ENCODE measurements around the gene SLC6A6. TPM values are rescaled to one million over a fixed set of nuclear protein-coding genes. Genes with fewer than 3 reads are reported as not detected.

SLC6A6 gene
- total and polyA plus RNA-seq, 2 donors from 2014 or later, result 7.1 to 64.0 TPM

- no peaks in the 10 kb centered on the region for H3K27me3 ChIP-seq (ENCODE audit: control insufficient read depth, insufficient read depth, low read length)
- H3K27ac ChIP-seq (ENCODE audit: low read depth in 2 of 2, low read length in 2 of 2), result no peak overlapping the region
- H3K36me3 ChIP-seq (ENCODE audit: control insufficient read depth in 2 of 3, insufficient read depth in 3 of 3, low read length in 3 of 3), result no peaks in the 10 kb centered on the region
- H3K9me3 ChIP-seq (ENCODE audit: control insufficient read depth in 2 of 3, insufficient read depth in 1 of 3, low read length in 3 of 3), result no peaks in the 10 kb centered on the region
- intact Hi-C loops (cut with DNase I), result no loop called here
- no peak overlapping the region for H3K9ac ChIP-seq (ENCODE audit: low read length in 3 of 3)
- peaks cover 0 to 8% (median 0%) of the 10 kb centered on the region in 3 donors for H3K4me1 ChIP-seq (ENCODE audit: control insufficient read depth in 2 of 3, insufficient read depth in 2 of 3, low read depth in 1 of 3, low read length in 3 of 3)
- TF ChIP-seq CTCF (IDR thresholded peaks at IDR 0.05; ENCODE audit: borderline replicate concordance, extremely low read depth, insufficient read depth), result no peak
- FAIRE-seq (no peak), DNase-seq (peak in 1 of 5 donors; percentile 65)
- no peak overlapping the region for H3K4me3 ChIP-seq (ENCODE audit: low read length in 3 of 3)
Measured at GRCh38 chr3:14491396-14492190, 89.2 kb downstream of the SLC6A6 start.

DNA sequence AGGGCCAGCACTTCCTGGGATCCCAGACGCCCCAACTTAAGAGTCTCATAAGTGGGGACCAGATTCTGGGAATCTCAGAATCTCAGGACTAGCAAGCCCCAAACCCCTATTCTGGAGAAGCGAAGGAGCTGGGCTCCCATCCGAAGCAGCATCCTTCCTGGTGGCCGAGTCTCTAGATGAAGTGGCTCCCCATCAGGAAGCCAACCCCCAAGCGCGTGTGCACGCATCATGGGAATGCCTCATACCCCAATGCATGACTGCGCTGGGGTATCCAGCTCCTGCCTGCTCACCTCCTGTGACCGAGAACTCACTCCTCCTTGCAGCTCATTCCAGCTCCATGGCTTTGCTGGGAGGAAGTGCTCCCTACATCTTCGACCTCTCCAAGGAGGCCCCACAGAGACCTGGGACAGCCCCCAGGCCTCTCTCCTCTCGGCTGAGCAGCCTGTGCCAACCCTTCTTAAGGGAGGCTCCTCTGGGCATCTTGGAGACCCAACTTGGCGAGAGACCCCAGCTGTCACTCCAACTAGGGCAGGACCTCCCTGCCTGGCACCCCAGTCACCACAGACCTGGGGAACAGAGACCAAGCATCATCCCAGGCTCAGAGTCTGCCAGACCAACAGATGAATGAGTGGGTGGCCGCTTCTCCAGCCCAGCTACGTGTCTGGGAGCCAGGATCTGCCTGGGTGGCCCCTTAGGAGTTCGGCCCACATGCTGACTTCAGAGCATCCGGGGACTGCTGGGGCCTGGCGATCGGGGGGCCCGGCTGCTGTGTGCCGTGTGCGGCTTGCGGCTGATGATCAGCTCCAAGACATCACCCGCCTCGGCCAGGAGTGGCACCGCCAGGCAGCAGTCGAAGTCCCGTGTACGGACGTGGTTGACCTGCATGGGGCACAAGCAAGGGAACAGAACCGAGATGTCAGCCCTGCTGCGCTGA is 90.8 kb downstream of the SLC6A6 start:
- H3K27ac ChIP-seq (ENCODE audit: low read depth in 2 of 2, low read length in 2 of 2), result no peak overlapping the region
- no peaks in the 10 kb centered on the region for H3K36me3 ChIP-seq (ENCODE audit: control insufficient read depth in 2 of 3, insufficient read depth in 3 of 3, low read length in 3 of 3)
- no peak for FAIRE-seq
- H3K9me3 ChIP-seq (ENCODE audit: control insufficient read depth in 2 of 3, insufficient read depth in 1 of 3, low read length in 3 of 3), result no peaks in the 10 kb centered on the region
- DNase-seq, result peak in 1 of 5 donors; percentile 59
- H3K27me3 ChIP-seq (ENCODE audit: control insufficient read depth, insufficient read depth, low read length), result no peaks in the 10 kb centered on the region
- TF ChIP-seq CTCF (IDR thresholded peaks at IDR 0.05; ENCODE audit: borderline replicate concordance, extremely low read depth, insufficient read depth), result no peak
- no peak overlapping the region for H3K4me3 ChIP-seq (ENCODE audit: low read length in 3 of 3)
- intact Hi-C loops (cut with DNase I), result no loop called here
- no peak overlapping the region for H3K9ac ChIP-seq (ENCODE audit: low read length in 3 of 3)
- peaks cover 0 to 3% (median 0%) of the 10 kb centered on the region in 3 donors for H3K4me1 ChIP-seq (ENCODE audit: control insufficient read depth in 2 of 3, insufficient read depth in 2 of 3, low read depth in 1 of 3, low read length in 3 of 3)

- intact Hi-C loops (cut with DNase I), result no loop called here
- H3K4me3 ChIP-seq (ENCODE audit: low read length in 3 of 3), result no peak overlapping the region
- no peak overlapping the region for H3K27ac ChIP-seq (ENCODE audit: low read depth in 2 of 2, low read length in 2 of 2)
- DNase-seq, result peak in 1 of 5 donors; percentile 46
- no peak overlapping the region for H3K9ac ChIP-seq (ENCODE audit: low read length in 3 of 3)
- no peaks in the 10 kb centered on the region for H3K9me3 ChIP-seq (ENCODE audit: control insufficient read depth in 2 of 3, insufficient read depth in 1 of 3, low read length in 3 of 3)
- no peak for TF ChIP-seq CTCF (IDR thresholded peaks at IDR 0.05; ENCODE audit: borderline replicate concordance, extremely low read depth, insufficient read depth)
- H3K4me1 ChIP-seq (ENCODE audit: control insufficient read depth in 2 of 3, insufficient read depth in 2 of 3, low read depth in 1 of 3, low read length in 3 of 3), result no peaks in the 10 kb centered on the region
- no peaks in the 10 kb centered on the region for H3K27me3 ChIP-seq (ENCODE audit: control insufficient read depth, insufficient read depth, low read length)
- no peaks in the 10 kb centered on the region for H3K36me3 ChIP-seq (ENCODE audit: control insufficient read depth in 2 of 3, insufficient read depth in 3 of 3, low read length in 3 of 3)
- no peak for FAIRE-seq
Measured at GRCh38 chr3:14494279-14494972, 92.0 kb downstream of the SLC6A6 start.

Measured in kidney (tissue), 14 donors.